ENCODE measurements around the gene STIM2.
"Not testable (repeated sequence)": the region's sequence is repeated elsewhere in the genome, so short reads cannot be mapped to it uniquely, and the experiment has no call there.

Gene STIM2

GRCh38 chr4:26870576-26871262 lies 10.1 kb downstream of the STIM2 start:
- no peak for DNase-seq

GRCh38 chr4:26871611-26872010 lies 11.0 kb downstream of the STIM2 start:
- DNase-seq, result no peak

- DNase-seq, result peak; percentile 84
Measured at GRCh38 chr4:26873391-26874026, 12.9 kb downstream of the STIM2 start.

- DNase-seq, result no peak
Measured at GRCh38 chr4:26874110-26874509, 13.5 kb downstream of the STIM2 start.

DNA sequence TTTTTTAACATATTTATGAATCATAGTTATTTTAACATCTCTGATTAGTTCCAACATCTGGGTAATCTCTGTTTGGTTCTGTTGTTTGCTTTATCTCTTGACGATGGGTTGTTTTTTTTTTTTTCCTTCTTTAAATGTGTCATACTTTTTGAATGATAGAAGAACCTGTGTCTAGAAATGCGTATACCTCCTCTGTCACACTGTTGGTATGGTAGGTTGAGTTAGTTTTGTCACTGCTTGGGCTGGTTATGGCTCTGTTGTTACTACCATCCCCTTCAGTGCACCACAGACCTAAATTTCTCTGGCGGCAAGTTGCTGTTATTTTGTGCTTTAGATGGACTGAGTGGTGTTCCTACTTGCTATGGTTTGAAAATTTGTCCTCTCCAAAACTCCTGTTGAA lies 16.8 kb downstream of the STIM2 start:
- no peak for DNase-seq

DNA sequence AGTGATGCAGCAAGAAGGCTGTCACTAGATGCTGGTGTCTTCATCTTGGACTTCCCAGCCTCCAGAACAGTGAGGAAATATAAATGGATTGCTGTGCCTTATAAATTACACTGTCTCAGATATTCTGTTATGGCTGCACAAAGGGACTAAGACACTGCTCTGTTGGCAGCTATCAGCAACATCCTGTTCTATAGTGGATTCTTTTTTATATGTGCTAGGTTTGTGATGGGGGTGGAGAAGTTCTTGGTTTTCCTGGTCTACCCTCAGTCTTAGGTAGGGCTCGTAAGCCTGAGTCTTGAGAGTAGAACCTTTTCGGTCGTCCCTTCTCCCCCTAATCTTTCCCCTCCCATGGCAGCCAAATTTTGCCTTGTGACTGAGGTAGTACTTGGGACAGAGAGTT lies 17.3 kb downstream of the STIM2 start:
- DNase-seq, result no peak

- peak; percentile 26 for DNase-seq
Measured at GRCh38 chr4:26878794-26879391, 18.3 kb downstream of the STIM2 start.

- DNase-seq, result no peak
Measured at GRCh38 chr4:26879805-26880204, 19.2 kb downstream of the STIM2 start.

GRCh38 chr4:26884026-26884425 lies 23.4 kb downstream of the STIM2 start:
- DNase-seq, result no peak

- no peak for DNase-seq
Measured at GRCh38 chr4:26884486-26884988, 23.9 kb downstream of the STIM2 start.

DNA sequence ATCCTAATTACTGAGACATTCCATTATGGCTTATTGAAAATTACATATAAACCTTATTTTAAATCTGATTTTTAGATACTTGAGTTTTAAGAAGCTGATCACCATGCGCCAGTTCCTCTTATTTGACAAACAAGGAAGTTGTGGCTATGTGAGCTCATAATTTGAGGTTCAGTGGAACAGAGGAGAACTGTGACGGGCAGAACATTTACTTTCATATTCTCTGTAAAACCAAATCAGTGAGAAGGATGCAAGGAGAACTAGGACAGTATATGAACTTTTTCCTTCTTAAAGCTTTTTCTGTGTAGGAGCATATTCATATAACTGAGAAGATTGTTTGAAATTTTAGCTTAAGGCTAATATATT lies 25.3 kb downstream of the STIM2 start:
- DNase-seq, result peak; percentile 58

DNA sequence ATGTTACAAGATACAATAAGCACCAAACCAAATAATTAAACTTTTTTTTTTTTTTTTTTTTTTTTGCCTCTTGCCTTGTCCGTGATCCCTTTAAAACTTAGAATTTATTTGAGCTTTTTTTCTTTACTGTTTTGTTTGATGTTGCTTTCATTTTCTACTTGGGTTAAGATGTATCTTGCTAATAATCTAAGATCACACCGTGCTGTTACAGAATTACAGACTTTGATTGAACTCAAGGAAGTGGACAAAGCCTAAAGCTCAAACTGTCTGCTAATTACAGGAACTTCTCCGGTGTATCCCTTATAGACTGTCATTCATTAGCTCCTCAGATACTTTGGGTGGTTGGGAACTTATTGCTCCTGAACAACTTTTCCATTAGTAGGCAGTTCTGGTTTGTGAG lies 26.5 kb downstream of the STIM2 start:
- no peak for DNase-seq

GRCh38 chr4:26887809-26888208 lies 27.2 kb downstream of the STIM2 start:
- no peak for DNase-seq

GRCh38 chr4:26889356-26889755 lies 28.7 kb downstream of the STIM2 start:
- no peak for DNase-seq

- no peak for DNase-seq
Measured at GRCh38 chr4:26891054-26891453, 30.4 kb downstream of the STIM2 start.

GRCh38 chr4:26891867-26892266 lies 31.2 kb downstream of the STIM2 start:
- DNase-seq, result no peak

DNA sequence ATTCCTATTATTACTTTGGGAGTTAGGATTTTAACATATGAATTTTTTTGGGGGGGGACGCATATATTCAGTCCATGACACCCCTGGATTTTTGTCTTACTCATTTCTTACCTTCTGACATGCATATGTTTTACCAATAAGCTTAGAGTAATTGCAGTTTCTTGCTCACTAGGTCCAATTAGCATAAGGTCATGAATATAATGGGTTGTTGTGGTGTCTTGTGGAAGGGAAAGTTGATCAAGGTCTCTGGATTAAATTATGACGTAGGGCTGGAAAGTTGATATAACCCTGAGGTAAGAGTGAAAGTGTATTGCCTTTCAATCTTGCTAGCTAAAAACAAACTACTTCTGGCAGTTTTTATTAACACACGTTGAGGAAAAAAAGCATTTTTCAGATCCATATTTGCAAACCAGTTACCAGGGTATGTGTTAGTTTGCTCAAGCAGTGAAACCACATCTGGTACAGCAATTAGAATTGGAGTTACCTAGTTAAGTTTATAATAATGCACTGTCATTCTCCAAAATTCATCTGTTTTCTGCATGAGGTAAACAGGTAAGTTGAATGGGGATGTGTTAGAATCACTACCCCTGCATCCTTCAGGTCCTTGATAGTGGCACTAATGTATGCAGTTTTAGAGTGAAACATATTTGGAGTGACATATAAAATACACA lies 32.0 kb downstream of the STIM2 start:
- no peak for DNase-seq

DNA sequence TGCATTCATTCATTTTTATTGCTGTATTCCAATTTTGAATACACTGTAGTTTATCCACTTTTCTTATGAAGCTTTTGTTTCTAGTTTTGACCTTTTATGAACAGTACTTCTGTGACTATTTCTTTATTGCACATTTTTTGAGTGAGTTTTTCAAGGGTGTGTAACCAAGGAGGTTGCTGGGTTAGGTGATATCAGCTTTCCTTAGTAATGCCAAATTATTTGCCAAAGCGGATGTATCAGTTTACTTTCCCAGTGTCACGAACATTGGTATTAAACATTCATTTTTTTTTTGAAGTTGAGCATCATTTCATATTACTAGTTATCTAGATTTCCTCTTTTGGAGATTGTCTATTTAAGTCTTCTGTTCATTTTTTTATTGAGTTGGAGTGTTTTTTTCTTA lies 32.9 kb downstream of the STIM2 start:
- DNase-seq, result no peak

DNA sequence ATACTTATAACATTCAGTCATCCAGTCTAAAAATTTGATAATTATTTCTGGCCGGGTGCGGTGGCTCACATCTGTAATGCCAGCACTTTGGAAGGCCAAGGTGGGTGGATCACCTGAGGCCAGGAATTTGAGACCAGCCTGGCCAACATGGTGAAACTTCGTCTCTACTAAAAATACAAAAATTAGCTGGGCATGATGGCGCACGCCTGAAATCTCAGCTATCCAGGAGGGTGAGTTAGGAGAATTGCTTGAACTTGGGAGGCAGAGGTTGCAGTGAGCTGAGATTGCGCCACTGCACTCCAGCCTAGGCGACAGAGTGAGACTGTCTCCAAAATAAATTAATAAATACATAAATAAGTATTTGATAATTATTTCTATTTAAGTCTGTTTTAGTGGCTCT lies 34.2 kb downstream of the STIM2 start:
- DNase-seq, result not testable (repeated sequence)

- no peak for DNase-seq
Measured at GRCh38 chr4:26896636-26897035, 36.0 kb downstream of the STIM2 start.

GRCh38 chr4:26899991-26900390 lies 39.4 kb downstream of the STIM2 start:
- DNase-seq, result no peak

DNA sequence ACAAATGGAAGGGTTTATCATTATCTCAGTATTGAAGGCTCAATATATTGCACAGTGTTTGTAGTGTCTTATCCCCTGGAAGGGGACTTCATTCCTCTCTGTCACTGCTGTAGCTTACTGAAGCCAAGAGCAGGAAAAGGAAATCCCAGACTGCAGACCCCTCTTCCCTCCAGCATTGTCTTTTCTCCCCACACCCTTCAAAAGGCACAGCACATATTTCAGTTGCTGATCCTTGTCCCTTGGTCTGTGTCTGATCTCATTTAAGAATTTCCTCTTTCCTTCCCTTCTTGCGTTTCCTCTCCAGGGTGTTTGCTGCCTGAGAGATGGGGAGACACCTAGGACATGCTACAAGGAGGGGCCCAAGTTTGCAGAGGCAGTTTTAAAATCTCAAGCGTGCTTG lies 40.1 kb downstream of the STIM2 start:
- DNase-seq, result no peak

- no peak for DNase-seq
Measured at GRCh38 chr4:26905172-26905571, 44.5 kb downstream of the STIM2 start.

All from CD4-positive, alpha-beta T cell treated with Interferon gamma for 1 hour (primary cell).